GM12875 (cell line): Measurements from ENCODE around the gene ERMARD.

Experiments used
- H3K4me3 ChIP-seq: one replicate; pipeline ENCODE4 v1.5.1; 2011; ENCODE audit warnings: low read depth, low read length, control low read depth
- TF ChIP-seq, protein P1 (sequence below): IDR thresholded peaks from 2 replicates; pipeline ENCODE4 v1.5.1; 2011; ENCODE audit warnings: low read depth, mild to moderate bottlenecking, control low read depth, inconsistent platforms, low read length, moderate library complexity, borderline replicate concordance; ENCODE audit not compliant: insufficient read depth

ERMARD gene

DNA sequence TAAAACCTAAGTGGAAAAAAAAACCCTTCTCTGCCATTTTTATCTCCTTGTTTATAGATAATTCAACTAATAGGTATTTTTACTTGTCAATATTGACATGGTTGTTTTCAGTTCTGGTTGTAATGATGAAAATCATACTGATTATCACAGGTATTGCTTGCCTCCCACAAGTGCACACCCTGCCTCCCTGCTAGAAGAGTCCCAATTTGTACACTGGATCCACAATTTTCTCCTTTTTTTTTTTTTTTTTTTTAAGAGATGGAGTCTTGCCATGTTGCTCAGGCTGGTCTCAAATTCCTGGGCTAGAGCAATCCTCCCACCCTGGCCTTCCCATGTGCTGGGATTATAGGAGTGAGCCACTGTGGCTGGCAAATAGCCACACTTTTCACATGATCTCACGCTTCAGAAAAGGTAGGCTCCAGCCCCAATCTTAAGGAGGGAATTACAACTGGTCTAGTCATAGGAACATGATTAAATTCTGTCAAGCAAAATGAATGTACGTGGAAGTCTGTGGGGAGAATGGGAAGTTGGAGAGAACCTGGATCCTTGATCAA, 12.4 kb upstream of the ERMARD start:
- H3K4me3 ChIP-seq, result no peak overlapping the region
- TF ChIP-seq, protein P1, sequence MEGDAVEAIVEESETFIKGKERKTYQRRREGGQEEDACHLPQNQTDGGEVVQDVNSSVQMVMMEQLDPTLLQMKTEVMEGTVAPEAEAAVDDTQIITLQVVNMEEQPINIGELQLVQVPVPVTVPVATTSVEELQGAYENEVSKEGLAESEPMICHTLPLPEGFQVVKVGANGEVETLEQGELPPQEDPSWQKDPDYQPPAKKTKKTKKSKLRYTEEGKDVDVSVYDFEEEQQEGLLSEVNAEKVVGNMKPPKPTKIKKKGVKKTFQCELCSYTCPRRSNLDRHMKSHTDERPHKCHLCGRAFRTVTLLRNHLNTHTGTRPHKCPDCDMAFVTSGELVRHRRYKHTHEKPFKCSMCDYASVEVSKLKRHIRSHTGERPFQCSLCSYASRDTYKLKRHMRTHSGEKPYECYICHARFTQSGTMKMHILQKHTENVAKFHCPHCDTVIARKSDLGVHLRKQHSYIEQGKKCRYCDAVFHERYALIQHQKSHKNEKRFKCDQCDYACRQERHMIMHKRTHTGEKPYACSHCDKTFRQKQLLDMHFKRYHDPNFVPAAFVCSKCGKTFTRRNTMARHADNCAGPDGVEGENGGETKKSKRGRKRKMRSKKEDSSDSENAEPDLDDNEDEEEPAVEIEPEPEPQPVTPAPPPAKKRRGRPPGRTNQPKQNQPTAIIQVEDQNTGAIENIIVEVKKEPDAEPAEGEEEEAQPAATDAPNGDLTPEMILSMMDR, result no peak

DNA sequence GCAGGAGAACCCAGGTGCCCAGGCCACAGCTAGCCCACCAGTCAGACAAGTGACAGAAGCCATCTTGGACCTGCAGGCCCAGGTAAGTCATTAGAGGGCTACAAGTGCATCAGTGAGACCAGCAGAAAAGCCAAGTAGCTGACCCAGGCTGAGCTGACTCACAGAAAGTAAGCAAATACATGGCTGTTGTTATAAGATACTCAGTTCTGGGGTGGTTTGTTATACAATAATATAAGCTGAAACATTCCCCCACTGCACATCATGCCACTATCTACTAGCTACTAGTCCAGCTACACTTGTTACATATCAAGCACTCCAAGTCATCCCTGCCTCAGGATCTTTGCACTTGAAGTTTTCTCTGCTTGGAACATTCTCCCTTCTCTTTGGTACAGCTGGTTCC, 10.1 kb upstream of the ERMARD start:
- no peak overlapping the region for H3K4me3 ChIP-seq
- TF ChIP-seq, protein P1, result no peak

DNA sequence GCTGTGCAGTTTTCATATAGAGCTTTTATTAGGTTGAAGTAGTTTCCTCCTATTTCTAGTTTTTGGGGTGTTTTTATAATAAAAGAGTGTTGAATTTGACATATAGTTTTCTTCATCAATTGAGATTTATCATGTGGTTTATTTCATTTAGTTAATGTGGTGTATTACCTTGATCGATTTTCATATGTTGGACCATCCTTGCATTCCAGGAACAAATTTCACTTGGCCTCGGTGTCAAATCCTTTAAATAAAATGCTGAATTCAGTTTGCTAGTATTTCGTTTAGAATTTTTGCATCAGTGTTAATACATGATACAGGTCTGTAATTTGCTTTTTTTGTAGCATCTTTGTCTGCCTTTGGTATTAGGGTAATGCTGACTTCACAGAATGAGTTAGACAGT, 6.0 kb upstream of the ERMARD start:
- TF ChIP-seq, protein P1, result no peak

DNA sequence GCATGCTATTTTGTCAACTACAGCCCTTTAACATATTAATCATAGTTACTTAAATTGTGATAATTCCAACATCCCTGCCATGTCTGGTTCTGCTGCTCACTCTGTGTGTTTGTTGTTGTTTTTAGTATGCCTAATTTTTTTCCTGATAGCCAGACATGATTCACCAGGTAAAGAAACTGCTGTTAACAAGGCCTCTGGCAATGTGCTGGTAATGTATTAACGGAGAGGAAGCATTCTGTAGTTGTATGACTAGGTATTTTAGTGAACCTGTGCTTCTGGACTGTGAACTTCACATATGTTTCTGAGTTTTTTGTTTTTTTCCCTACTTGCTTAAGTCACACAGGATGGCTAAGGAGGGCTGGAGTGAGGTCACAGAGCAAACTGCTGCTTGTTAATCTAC, 4.9 kb upstream of the ERMARD start:
- TF ChIP-seq, protein P1, result no peak

More for the DNA sequence above, 6.0 kb upstream of the ERMARD start:
- no peak overlapping the region for H3K4me3 ChIP-seq

DNA sequence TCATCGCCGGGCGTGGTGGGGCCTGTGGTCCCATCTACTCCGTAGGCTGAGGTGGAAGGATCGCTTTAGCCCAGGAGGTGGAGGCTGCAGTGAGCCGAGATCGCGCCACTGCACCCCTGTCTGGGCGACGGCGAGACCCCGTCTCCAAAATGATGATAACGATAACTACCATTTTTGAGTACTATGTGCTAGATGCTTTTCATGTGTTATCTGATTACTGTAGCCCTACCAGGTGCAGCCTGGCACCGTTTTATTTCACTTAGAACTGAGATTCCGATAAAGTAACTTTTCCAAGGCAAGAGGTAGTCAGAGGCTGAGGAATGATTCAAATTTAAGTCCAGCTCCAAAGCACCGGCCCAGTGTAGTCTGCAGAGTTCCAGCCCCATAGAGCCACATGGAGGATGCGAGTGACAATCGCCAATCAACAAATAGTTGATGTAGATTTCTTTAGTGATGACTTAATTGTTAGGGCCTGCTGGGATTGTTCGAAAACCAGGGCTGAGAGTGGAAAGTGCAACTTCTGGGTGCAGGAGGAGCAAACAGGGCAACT, 727 bp downstream of the ERMARD start:
- TF ChIP-seq, protein P1, result no peak
- H3K4me3 ChIP-seq, result peak overlapping the region; percentile 78

More for the DNA sequence above, 4.9 kb upstream of the ERMARD start:
- H3K4me3 ChIP-seq, result no peak overlapping the region

DNA sequence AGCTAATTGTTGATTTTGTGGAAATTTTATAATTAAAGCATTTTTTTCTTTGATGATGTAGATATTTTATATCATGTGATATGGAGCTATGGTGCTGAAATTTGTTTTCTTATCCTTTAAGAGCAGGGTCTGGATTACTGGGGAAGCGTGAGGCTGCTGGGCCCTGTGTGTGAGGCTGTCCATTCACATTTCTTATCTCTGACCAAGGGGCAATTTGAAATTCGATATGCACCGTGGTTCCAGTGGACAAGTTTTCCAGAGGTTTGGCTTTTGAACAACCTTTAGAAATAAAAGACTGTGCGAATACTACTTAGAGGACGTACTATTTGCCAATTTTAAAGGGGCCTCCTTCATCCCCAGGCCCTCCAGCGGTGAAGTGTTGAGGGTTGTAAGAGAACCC, 3.7 kb downstream of the ERMARD start:
- TF ChIP-seq, protein P1, result no peak

DNA sequence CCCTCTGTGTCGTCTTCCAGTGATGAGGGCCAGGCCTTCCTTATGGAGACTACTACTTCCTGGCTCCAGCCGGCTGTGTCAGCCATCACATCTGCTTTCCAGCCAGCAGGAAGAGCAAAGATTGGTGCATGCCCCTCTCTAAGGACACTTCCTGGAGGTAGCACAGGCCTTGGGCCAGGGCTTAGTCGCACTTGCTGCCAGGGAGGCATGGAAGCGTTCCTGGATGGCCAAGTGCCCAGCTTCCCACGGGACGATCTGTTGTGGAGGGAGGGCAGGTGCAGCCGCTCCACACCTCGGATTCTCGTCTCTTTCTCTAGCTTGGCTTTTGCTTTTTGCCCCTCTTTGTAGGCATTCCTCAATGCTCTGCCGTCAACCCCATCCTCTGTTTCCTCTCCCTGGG, 11.9 kb downstream of the ERMARD start:
- TF ChIP-seq, protein P1, result no peak

More for the DNA sequence above, 3.7 kb downstream of the ERMARD start:
- H3K4me3 ChIP-seq, result no peak overlapping the region

More for the DNA sequence above, 11.9 kb downstream of the ERMARD start:
- H3K4me3 ChIP-seq, result no peak overlapping the region
